Activated T-cell treated with anti-CD3 and anti-CD28 coated beads for 24 hours (primary cell): ENCODE data around the gene TMEFF2.

Source experiments
- DNase-seq: peaks from one replicate; pipeline ENCODE4 v3.0.0-alpha.2; 2020; ENCODE audit warnings: low read depth

Gene TMEFF2

GRCh38 chr2:192194866-192195547, at the start of gene TMEFF2:
Gene TMEFF2 (minus strand): TSS chr2:192194933. CDS start chr2:192194524, 409 bp downstream.
- DNase-seq: peak; percentile 36

- no peak for DNase-seq
Observed at GRCh38 chr2:192243488-192243887, 48.8 kb upstream of the TMEFF2 start.

GRCh38 chr2:192236136-192236535, 41.4 kb upstream of the TMEFF2 start:
- no peak for DNase-seq

GRCh38 chr2:192230889-192231453, 36.2 kb upstream of the TMEFF2 start:
- DNase-seq: no peak

GRCh38 chr2:192228685-192229084, 34.0 kb upstream of the TMEFF2 start:
- DNase-seq: no peak

GRCh38 chr2:192218970-192219369, 24.2 kb upstream of the TMEFF2 start:
- no peak for DNase-seq

GRCh38 chr2:192218377-192218776, 23.6 kb upstream of the TMEFF2 start:
- DNase-seq: no peak

GRCh38 chr2:192216336-192216735, 21.6 kb upstream of the TMEFF2 start:
- DNase-seq: no peak

- no peak for DNase-seq
Observed at GRCh38 chr2:192215096-192215877, 20.6 kb upstream of the TMEFF2 start.

- no peak for DNase-seq
Observed at GRCh38 chr2:192208848-192209247, 14.1 kb upstream of the TMEFF2 start.

GRCh38 chr2:192206399-192206798, 11.7 kb upstream of the TMEFF2 start:
- no peak for DNase-seq

GRCh38 chr2:192203876-192204275, 9.1 kb upstream of the TMEFF2 start:
- no peak for DNase-seq

GRCh38 chr2:192202373-192202772, 7.6 kb upstream of the TMEFF2 start:
- no peak for DNase-seq

GRCh38 chr2:192201116-192201515, 6.4 kb upstream of the TMEFF2 start:
- DNase-seq: no peak

GRCh38 chr2:192197357-192197756, 2.6 kb upstream of the TMEFF2 start:
- DNase-seq: no peak

GRCh38 chr2:192196421-192197194, 1.9 kb upstream of the TMEFF2 start:
- no peak for DNase-seq

- no peak for DNase-seq
Observed at GRCh38 chr2:192195548-192196418, 1.1 kb upstream of the TMEFF2 start.

GRCh38 chr2:192194265-192194865, 368 bp downstream of the TMEFF2 start:
- no peak for DNase-seq

- DNase-seq: no peak
Observed at GRCh38 chr2:192190474-192190873, 4.3 kb downstream of the TMEFF2 start.

- DNase-seq: no peak
Observed at GRCh38 chr2:192186806-192187205, 7.9 kb downstream of the TMEFF2 start.

- DNase-seq: no peak
Observed at GRCh38 chr2:192184349-192184748, 10.4 kb downstream of the TMEFF2 start.
